Right kidney (tissue), 1 donor: ENCODE results near the gene KBTBD13.

Experiments used
- DNase-seq: peaks from one replicate; pipeline ENCODE4 v3.0.0-alpha.2; 2016

KBTBD13 gene

DNA sequence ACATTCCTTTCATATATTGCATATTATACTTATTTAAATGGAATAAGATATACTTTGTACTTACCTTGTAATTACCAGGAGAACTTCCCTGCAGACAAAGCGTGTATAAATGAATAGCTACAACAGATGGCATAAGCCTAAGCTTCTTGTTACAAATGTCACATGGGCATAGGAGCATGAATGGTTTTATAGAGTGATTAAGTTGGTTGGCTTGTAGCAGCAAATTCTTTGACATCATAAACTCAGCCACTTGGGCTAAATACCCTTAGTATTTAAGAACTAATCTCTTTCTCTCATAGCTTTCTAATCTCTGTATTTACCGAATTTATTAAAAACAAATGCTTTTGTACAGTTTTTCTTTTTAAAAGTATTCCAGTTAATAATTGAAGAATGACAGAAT is 38.5 kb downstream of the KBTBD13 start, which contains the start of gene UBAP1L:
TSS of gene UBAP1L (minus strand) at position 115 of the 400 bp plus-strand sequence. CDS start 8,985 bp downstream, outside the sequence.
- no peak for DNase-seq

DNA sequence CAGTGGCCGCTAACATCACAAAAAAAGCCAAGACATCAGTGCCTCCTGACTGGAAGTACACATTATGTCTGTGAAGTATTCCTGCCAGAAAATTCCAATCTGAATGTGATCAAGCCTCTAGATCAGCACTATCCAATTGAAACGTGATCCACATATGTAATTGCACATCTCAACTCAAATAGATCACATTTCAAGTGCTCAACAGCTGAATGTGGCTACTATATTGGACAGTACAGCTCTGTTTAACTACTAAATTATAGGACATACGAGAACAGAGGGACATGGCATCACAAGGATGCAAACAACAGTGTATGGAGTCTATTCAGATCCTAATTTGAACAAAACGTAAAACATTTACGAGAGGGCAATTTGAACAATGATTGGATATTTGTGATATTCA is 39.0 kb downstream of the KBTBD13 start:
- no peak for DNase-seq
